NCI-H1417 (cell line): ENCODE results near the gene CFAP77.

ENCODE experiments used
- DNase-seq, 3 experiments: peaks; one replicate each; lab custom pipeline; 2025; lab: John Stamatoyannopoulos, UW

CFAP77 gene

DNA sequence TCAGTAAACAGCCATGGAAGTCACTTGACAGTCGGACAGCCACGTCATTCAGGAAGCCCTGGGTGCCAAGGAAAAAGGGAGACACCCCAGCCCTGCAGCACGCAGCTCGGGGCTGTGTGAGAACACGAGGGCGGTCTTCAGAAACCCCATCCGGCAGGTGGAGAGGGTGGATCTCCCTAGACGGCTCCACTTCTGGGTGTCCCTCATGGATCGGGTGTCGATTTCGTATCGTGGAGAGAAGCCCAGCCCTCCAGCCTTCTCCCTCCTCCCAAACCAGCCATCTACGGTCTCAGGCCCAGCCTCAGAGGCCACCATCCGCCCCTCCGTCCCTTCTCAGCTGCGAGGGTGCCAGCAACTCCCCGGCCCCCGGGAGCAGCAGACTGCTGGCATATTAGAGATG lies 106.9 kb downstream of the CFAP77 start:
- DNase-seq: no peak

GRCh38 chr9:132517815-132518550 lies 108.0 kb downstream of the CFAP77 start:
- no peak for DNase-seq

DNA sequence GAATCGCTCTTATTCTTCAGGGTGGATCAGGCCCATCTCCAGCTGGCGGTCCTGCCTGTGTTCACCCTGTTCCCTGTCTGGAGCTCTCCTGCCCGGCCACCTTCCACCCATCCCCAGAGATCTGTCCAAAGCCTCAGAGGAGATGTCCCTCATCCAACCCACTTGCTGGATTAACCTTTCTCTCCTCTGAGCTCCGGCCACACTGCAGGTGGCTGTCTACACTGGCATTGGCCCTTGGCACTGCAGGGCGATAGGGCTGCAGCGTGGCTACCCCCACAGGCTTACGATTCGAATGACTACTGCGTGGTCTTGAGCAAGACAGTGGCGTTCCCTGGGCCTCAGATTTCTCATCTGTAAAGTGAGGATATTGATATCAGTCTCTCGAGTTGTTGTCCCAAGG lies 108.6 kb downstream of the CFAP77 start:
- no peak for DNase-seq

DNA sequence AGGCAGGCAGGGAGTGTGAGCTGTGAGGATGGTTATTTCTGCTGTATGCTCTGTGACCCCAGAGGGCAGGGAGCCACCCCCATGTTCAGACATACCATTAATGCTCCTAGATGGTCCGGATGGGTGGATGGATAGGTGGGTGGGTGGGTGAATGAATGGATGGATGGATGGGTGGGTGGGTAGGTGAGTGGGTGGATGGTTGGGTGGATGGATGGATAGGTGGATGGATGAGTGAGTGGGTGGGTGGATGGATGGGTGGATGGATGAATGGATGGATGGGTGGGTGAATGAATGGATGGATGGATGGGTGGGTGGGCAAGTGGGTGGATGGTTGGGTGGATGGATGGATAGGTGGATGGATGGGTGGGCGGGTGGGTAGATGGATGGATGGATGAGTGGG lies 109.0 kb downstream of the CFAP77 start:
- DNase-seq: no peak

GRCh38 chr9:132520612-132521011 lies 110.6 kb downstream of the CFAP77 start:
- DNase-seq: no peak

DNA sequence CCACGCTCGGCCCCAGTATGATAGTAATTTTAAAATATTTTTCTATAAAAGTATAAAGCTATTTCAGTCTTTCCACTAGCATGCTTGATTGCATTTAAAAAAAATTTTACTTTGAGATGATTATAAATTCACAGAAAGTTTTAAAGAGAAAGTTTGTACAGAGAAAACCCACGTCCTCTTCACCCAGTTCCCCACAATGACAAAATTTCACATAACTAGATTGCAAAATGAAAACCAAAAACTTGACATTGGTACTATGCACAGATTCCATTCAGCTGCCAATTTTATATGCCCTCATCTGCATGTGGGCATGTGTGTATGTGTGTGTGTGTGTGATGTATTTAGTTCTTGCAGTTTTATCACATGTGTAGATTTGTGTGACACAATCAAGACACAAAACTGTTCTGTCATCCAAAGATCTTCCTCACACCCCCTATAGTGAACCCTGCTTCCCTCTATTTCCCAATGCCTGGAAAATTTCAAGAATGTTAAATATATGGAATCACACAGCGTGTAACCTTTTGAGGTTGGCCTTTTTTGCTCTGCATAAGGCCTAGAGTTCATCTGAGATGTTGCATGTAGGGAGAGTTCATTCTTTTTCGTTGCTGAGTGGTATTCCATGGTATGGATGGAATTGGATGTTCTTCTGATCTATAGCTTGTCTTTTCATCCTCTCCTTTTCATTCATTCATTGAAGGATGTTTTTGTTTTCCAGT lies 115.5 kb downstream of the CFAP77 start:
- no peak for DNase-seq

GRCh38 chr9:132531195-132531594 lies 121.2 kb downstream of the CFAP77 start:
- peak in 2 of 3 experiments; percentile 79 to 90 for DNase-seq

- DNase-seq: peak in 2 of 3 experiments; percentile 91 to 94
Observed at GRCh38 chr9:132531710-132532570, 121.9 kb downstream of the CFAP77 start.

DNA sequence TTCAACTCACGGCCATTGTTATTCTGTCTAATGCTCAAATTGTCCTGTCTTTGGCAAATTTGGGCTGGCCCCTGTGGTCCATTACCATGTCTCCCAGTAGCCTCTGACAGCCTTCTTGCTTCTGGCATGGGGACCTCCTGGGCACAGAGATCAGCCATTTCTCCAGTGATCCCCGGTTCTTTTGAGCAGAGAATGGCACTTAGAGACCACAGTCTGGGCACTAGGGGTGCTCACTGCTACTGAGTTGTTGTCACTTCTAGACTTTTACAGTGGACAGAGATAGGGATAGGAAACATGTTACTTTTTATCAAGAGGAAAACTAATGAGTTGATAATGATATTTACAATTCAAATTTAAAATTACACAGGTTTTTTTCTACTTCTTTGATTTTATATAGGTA lies 124.8 kb downstream of the CFAP77 start:
- DNase-seq: no peak

DNA sequence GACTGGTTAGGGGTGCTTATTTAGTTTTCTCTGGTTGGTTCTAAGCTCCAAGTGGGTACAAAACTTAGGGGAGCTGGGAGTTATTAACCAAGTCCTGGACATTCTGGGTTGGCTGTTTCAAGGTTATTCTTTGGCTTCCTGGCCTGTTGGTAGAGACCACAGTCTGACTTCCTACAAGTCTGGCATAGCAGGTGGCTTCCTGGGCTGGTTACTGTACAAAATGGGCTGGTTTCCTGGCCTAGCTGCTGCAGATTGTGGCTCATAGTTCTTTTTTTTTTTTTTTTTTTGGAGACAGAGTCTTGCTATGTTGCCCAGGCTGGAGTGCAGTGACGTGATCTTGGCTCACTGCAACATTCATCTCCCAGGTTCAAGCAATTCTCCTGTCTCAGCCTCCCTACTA lies 126.1 kb downstream of the CFAP77 start:
- DNase-seq: no peak

DNA sequence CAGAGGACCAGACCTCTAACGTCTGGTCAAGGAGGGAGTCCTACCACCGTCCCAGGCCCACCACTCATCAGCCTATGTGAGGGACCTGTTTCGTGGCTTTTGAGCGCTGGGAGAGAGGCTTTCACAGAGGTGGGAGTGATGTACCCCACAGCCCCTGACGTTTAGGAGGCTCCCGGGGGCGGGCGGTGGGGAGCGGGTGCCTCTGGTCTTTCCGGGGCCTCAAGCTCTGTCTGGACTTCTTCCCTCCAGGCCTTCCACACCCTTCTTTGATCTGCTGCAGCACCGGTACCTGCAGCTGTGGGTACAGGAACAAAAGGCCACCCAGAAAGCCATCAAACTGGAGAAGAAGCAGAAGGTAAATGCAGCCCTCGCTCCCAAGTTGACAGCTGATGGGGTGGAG lies 127.3 kb downstream of the CFAP77 start:
- DNase-seq: no peak

- no peak for DNase-seq
Observed at GRCh38 chr9:132538071-132538470, 128.1 kb downstream of the CFAP77 start.

DNA sequence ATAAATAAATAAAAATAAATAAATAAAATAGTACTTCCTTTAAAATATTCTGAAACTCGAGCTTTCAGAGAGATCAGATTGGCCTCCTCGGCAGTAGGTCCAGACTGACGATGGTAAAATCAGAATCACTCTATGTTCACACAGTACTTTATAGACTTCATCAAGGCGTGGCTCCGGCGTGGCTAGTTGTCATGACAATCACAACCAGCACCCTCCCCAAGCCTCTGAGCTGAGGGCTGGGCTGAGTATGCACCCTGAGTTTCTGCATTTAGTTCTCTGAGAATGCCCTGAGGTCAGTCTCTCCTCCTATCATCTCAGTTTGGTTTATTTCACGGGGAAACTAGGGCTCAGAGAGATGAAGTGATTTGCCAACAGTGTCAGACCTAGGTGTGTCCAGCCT lies 129.1 kb downstream of the CFAP77 start:
- no peak for DNase-seq

- no peak for DNase-seq
Observed at GRCh38 chr9:132541051-132541450, 131.0 kb downstream of the CFAP77 start.

DNA sequence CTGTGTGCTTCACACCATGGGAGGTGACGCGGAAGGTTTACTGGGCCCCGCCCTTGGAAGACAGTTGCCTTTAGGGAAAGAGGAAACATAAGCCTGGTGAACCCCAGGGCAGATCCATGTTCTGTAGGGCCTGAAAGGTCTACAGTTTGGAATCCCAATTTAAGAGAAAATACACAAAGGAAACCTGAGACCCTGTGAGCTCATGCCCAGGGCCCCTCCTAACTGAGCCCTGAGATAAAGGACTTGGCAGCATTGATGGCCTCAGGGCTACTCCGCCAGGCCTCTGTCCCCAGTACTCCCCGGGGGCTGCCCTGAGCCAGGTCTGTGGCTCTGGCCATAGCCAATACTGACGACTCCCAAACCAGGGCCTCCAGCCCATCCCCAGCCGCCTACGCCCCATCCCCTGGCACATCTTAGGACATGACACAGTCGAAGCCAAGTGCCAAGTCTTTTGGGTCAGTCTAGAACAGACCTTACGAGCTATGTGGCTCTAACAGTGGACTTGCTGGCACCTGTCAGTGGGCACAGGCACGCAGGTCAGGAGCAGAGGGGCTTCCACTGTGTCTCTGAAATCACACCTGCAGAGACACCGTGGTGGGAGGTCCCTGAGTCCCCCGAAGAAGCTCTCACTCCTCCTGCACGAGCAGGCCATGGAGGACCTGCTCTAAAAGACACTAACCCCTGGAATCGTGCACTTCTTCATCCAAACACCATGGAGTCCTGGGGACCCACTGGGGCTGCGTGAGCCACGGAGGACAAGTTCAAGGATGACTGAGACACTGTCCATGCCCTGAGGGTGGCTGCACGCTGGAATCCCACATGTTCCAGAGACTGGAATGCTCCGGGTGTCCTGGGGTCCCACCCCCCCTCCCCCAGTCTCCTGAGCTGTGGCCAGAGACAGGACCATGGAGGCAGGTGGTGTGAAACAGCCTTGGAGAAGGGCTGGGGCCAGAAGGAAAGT lies 132.1 kb downstream of the CFAP77 start:
- DNase-seq: peak in 1 of 3 experiments; percentile 48

DNA sequence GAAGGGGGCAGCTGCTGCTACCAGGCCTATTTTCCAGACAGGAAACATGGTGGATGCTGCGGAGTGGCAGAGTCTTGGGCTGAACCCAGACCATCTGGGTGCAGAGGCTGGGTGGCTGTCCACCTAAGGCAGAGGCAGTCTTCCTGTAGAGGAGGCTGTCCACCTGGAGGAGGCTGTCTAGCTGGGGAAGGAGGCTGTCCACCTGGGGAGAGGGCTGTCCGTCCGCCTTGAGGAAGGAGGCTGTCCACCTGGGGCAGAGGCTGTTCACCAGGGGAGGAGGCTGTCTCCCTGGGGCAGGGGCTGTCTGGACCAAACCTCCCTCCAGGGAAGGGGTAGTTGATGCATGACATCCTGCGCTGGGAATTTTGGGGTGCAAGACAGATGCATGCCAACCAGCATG lies 133.2 kb downstream of the CFAP77 start:
- DNase-seq: no peak

DNA sequence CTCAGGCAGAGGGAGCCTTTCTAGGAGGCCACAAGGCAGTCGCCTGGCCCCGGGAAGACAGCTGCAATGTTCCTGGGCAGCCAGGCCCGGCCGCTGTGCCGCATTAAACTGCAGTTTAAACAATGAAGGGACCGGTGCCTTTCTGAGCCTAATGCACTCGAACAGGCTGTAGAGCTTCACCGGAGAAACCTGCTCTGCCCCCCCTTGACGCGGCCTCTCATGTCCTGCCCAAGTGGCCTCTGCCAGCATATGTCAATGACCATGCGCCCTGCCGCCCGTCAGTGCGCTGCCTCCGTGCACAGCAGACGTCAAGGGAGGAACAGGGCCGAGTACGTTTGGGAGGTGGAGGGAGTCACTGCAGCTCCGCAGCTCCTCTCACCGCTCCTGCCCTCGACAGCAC lies 133.9 kb downstream of the CFAP77 start:
- DNase-seq: peak in 2 of 3 experiments; percentile 28 to 69

DNA sequence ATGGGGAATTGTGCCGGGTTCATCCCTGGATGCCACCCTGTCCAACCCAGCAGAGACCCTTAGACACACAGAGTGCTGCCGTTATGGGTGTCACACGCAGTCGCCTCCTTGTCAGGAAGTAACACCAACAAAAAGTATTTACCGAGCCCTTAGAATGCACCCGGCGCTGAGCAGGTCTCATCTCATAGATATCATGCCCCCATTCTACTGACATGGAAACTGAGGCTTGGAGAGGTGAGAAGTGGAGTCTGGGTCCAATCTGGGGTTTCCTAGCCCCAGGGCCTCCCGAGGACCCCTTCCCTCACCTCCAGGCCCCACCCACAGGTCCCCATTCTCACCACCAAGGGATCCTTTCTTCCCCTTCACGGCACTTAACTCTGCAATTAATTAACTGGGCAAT lies 135.6 kb downstream of the CFAP77 start:
- no peak for DNase-seq

- DNase-seq: peak; percentile 5 to 98 (median 90)
Observed at GRCh38 chr9:132546148-132547051, 136.4 kb downstream of the CFAP77 start.

DNA sequence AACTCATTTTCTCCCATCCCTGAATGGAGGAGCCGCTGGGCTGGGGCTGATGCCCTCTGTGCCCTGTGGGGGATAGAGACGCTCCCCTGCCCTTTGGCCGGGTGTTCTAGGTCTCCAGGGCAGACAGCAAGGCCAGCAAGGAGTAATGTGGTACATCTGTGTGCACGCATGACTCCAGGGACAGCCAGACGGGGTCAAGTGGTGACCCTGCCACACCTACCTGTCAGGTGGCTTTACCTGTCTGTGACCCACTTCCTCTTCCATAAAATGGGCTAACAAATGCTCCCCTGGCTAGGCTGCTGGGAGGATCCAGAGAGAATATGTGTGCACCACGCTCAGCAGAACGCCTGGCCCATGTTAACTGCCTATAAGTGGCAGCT lies 137.0 kb downstream of the CFAP77 start:
- DNase-seq: no peak
